ENCODE results near the gene BAMBI.

Gene BAMBI

DNA sequence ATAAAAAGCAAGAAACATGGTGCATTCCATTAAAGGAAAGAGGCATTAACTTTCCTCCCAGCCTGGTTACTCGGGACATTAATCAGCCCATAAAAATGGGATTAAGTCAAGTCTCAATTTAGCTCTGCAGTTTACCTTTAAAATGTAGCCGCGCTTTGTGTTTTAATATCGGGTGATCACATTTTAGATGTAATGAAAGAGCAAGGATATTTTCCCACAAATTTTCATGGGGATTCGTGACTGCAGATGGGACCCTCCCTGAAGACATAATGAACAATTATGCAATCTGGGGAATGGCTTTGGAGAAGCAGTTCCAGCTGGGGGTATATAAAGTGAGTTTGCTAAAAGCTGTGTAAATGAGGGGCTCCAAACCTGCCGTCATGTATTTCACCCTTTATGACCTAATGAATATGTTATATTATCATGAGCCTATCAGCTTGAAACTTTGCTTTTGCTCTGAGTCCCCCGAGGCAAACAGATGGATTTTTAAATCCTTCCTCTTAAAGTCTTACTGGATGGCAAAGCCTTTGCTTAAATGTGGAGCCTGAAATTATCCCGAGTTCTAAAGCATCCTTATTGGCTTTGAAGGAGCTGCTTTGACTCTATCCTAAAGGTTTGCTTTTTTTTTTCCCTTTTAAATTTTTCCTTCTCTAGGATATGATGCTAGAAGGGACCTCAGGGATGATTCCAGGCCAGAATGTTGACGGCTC, 31.8 kb downstream of the BAMBI start:
- no peak for DNase-seq

DNA sequence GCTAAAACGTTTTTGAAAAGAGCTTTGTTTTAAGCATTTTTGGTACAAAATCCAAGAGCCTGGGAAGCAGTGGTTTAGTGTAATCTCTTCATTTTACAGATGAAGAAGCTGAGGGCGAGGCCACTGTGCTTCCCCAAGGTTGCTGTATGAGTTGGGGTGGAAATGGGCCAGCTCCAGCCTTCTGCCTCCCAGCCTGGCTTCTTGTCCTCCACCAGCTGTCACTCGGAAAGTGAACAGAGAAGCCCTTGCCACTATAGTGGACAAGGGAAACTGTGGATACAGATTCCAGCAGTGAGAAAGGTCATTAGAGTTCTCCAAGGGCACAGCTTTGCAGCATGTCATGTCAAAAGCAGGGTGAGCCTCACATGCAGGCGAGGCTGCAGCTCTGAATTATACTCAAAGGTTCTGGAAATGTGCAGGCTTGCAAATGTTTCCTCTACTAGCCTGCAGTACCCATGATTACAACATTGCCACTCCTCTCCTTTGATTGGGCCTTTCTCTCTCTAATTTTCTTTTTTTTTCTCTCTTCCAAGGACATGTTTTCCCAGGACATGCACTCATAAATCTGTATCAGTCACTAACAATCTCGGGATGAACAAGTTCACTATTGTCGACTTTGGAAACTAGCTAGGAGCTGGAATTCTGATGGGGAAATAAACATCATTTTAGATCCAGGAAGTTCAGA, 33.0 kb downstream of the BAMBI start:
- DNase-seq = no peak

DNA sequence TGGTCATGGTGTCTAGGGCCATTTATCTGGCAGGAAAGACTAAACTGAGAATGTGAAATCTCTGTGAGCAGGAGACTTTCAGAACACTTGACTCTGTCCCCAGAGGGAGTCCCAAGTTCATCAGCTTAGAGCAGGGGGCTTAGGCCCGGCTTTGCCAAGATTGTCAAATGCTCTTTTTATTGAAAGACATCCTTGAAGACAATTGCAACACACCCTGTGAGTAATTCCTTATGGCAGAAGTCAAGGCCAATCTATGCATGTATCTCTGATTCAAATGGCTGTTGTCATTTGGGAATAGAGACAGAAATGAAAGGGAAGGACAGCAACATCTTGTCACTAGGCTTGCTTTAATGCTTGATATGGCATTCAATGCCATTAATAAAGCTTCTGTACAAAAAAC, 33.7 kb downstream of the BAMBI start:
- DNase-seq = no peak

DNA sequence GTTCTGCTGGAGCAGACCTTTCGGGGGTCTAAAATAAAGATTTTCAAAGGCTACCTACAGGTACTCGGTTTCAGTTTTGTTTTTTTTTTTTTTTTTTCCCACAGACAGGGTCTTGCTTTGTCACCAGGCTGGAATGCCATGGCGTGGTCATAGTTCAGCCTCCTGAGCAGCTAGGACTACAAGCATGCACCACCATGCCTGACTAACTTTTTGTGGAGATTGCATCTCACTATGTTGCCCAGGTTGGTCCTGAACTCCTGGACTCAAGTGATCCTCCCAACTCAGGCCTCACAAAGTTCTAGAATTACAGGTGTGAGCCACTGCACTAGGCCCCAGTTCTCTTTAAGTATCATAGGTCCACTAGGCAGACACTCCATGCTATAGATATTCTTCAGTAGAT, 34.5 kb downstream of the BAMBI start:
- no peak for DNase-seq

DNA sequence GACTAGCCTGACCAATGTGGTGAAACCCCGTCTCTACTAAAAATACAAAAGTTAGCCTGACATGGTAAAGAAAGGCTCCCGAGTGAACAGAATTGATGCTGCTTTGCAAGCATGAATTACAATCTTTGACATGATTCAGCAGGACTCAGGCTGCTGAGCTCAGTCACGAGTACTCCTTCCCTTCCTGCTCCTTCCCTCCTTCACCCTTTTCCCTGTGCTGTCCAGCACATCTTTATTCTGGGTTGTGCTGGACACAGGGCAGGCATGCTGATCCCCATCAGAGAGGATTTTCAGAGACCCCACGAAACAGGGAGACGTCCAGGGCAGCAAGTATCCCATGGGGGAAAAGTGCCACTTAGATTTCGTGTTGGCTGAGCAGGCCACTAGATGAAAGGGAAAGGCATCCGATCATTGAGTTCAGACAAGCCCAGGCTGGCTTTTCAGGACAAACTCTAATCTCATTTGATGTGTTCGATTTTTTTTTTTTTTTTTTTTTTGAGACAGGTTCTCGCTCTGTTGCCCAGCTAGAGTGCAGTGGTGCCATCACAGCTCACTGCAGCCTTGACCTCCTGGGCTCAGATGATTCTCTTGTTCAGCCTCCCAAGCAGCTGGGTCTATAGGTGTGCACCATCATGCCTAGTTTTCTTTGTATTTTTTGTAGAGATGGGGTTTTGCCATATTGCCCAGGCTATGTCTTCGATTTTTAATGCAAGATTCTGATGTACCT, 36.5 kb downstream of the BAMBI start:
- DNase-seq = no peak

DNA sequence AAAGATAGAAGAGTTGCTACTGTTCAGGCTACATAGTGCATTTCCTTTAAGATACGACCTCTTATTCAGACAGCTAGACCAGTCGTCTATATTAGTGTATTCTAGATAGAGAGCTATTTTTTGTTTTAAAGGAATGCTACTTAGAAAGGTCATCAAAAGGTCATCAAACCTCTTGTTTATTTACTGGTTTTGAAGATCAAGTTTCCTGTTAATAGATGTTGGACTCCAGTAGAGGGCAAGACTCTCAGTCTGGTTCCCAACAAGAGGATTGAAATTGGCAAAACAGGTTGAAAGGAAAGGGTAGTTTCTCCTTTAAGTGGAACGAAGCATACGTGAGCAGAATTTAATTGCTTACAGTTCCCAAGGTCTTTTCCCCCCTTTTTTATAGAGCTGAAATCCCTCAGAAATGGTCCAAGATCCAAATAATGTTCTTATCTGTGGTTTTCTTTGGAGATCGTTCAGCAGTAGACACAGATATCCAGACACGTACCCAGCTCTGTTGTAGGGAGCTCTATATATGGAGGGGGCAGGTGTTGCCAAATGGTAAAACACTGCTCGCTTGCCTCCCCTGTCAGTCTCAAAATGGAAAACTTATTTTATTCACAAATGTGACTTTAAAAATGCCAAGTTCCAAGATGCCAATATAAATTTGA, 37.2 kb downstream of the BAMBI start:
- DNase-seq = no peak

DNA sequence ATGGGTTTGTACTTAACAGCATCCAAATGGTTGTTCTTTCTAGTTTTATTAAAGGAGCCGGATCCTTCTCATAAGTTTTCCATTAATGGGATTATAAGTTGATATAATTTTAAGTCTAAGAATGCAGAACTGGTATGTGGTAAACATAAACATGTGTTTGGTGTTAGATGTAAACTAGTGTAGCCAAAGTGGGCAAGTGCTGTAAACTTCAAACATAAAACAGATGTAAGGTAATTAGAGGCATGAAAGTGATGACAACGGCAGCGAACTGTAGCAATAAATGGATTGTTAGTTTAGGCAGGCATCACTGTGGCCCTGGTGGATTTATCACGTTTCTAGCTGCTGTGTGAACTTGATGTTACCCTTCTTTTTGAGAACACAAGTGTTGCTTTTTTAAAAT, 37.9 kb downstream of the BAMBI start:
- no peak for DNase-seq

DNA sequence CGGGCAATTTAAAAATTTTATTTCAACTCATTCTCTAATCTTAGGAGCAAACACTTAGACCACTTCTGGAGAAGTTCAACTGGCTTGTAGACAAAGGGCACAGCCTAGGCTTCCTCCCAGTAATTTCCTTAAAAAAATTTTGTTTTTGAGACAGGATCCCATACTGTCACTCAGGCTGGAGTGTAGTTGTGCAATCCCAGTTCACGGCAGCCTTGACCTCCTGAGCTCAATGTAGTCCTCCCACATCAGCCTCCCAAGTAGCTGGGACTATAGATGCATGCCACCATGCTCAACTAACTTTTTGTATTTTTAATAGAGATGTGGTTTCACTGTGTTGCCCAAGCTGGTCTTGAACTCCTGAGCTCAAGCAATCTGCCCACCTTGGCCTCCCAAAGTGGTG, 38.4 kb downstream of the BAMBI start:
- no peak for DNase-seq

DNA sequence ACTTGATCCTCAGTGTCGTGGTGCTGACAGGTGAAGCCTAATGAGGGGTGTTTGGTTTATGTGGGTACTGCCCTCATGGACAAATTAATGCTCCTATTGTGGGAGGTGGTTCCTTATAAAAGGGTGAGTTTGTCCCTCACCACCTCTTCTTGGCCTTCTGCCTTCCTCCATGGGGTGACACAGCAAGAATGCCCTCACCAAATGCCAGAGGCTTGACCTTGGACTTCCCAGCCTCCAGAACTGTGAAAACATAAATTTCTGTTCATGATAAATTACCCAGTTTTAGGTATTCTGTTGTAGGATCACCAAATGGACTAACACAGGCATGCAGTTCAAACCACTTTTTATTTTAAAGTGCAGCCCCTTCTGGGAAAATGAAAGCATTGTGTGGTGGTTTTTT, 39.4 kb downstream of the BAMBI start:
- no peak for DNase-seq

DNA sequence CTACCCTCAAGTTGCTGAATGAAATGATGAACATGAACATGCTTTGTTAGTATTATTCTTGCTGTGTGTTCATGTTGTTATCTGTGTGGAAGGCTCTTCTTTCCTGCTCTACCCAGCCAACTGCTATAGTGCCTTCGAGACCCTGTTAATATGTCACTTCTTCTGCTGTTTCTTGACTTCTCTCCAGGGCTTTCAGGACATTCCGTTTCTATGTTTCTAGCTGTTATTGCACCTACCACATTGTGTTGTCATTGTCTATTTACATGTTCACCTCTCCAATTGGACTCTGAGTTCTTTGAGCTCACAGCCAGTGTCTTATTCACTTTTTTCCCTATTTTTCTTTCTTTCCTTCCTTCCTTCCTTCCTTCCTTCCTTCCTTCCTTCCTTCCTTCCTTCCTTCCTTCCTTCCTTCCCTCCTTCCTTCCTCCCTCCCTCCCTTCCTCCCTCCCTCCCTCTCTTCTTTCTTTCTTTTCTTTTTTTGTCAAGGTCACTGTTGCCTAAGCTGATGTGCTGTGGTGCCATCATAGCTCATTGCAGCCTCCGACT, 40.4 kb downstream of the BAMBI start:
- DNase-seq = no peak

DNA sequence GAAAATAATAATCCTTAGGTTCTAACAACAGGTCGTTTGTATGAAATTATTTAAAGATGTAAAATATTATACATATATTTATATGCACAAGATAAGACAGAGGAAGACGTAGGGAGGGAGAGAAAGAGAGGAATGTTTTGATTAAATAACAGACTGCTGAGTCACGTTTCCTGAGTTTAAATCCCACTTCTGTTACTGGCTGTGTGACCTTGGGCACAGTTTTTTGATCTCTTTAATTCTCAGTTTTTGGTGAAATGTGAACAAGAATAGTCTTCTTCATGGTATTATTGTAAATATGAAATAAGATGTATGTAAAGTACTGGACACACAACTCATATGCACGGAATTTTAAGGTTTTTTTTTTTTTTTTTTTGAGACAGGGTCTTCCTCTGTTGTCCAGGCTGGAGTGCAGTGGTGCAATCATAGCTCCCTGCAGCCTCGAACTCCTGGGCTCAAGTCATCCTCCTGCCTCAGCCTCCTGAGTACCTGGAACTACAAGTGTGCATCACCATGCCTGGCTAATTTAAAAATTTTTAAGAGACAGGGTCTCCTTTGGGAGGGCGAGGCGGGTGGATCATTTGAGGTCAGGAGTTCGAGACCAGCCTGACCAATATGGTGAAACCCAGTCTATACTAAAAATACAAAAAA, 42.6 kb downstream of the BAMBI start:
- no peak for DNase-seq

DNA sequence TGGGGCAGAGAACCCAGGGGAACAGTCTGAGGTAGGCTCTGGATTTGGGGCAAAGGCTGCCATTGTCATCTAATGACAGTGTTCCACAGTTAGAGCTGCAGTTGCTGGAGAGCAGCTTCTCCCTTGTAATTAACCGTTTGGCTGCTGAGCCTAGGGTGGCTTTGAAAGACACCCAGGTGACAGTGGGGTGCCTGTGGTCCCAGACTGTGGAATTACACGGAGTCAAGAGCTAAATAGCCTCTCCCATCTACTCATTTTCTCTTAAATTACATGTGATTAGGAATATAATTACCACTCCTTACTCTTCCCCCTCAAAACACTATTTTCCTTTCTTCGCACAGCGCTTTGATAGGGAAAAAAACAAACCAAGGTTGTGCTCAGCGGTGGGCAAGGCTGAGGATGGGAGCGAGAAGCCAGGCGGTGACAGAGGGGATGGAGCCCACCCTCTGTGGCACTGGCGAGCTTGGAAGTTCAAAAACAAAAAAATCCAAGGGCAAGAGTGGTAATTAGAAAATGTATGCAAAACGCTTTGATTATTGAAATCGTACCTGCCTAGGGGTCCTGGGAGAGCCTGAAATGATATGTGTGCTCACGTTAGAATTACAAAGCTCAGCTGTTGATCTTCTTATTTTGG, 44.1 kb downstream of the BAMBI start:
- no peak for DNase-seq

DNA sequence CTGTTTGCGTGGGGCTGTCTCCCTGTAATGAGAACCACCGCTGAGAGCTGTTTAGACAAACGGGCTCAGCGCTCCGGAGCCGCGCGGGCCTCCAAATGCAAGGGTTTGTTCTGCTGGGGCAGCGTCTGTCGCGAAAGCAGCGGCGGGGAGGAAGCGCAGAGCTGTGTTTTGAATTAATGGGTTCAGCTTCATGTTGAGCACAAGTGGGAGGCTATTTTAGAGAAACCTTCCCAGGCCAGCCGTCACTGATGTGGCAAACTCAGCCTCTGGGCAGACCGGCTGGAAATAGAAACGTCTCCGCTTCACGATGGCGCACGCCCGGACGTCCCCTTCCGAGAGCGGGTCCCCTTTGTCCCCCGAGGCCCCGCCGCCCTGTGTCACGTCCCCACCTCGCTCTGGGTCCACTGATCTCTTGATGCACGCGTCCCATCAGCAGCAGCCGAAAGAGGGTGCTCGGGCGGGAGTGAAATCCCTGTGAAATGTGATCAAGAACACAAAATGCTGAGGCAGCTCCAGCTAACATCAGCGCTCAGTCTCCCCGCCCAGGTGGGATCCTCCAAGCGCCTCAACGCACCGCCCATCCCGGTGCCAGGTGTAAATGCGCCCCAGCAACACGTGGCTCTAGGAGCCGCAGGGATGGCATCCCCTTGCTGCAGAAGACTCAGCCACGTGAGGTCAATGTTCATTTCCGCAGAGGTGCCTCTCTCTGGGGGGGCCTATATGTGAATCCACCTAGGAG, 44.9 kb downstream of the BAMBI start:
- DNase-seq = no peak

DNA sequence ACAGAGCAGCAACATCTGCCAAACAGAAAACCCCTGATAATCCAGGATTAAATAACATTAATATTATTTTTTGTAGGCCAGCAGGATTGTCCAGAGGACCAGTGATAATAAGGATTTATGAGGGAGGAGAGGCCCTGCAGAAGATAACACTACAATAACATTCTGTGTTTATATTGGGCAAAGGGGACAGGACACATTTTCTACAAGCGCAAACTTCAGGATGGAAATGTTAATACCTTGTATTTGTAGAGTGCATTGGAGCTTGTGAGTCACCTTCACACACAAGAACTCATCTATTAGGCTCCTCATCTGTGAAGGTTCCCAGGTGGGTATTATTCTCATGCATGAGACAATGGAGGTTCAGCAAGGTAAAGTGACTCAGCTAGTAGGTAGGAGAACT, 51.0 kb downstream of the BAMBI start:
- DNase-seq = no peak

DNA sequence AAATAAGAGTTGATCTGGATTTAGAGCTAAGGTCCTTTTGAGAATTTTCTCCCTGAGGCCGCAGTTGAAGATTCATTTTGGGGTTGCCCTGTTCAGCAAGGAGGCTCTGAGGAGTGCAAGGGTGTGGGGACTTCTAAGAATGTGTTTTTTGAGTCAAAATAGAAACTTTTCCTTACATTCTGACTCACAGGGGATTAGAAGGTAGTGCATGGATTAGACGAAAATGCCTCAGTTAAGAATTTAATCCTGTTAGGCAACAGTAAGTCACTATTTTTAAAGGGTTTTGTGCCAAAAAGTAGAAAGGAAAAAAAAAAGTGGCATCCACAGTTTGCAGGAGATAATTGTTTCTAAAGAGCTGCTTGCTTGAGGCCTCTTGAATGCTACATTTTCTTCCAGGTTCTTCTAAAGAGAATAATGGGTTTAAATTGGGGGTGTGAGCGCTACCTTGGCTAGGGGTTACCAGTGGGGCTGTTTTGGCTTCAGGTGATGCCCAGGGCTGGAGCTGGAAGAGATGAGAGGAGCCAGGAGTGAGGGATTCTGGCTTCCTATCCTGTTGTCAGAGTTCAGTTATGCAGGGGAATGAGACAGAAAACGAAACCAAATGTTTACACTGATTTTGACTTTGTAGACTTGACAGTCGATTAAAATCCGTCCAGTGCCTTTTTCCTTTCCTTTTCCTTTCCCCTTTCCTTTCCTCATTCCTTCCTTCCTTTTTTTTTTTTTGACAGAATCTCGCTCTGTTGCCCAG, 52.9 kb downstream of the BAMBI start:
- DNase-seq = no peak

DNA sequence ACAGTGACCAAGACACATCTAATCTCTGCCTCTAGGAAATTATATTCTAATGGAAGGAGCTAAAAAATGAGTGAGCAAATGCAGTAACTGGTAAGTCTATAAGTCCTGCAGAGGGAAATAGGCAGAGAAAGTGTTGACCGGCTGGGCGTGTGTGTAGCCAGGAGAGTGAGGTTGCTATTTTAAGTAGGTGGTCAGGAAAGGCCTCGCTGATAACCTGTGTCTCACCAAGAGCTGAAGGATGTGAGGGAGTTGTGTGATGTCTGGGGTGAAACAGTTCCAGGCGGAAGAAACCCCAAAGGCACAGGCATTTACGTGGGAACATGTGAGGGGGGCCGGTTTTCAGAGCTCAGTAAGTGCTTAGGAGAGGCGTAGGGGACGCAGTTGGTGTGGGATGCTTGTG, 54.8 kb downstream of the BAMBI start:
- no peak for DNase-seq
